ENCODE results near the gene ICAM5. TPM values are rescaled to one million over a fixed set of nuclear protein-coding genes. Genes with fewer than 3 reads are reported as not detected.
A peak's percentile ranks its signal among the peaks of the same experiment; 100 is the strongest.

The ICAM5 gene
- total RNA-seq, 2 donors from 2014 or later, result 7.1 TPM; not detected in 1

DNA sequence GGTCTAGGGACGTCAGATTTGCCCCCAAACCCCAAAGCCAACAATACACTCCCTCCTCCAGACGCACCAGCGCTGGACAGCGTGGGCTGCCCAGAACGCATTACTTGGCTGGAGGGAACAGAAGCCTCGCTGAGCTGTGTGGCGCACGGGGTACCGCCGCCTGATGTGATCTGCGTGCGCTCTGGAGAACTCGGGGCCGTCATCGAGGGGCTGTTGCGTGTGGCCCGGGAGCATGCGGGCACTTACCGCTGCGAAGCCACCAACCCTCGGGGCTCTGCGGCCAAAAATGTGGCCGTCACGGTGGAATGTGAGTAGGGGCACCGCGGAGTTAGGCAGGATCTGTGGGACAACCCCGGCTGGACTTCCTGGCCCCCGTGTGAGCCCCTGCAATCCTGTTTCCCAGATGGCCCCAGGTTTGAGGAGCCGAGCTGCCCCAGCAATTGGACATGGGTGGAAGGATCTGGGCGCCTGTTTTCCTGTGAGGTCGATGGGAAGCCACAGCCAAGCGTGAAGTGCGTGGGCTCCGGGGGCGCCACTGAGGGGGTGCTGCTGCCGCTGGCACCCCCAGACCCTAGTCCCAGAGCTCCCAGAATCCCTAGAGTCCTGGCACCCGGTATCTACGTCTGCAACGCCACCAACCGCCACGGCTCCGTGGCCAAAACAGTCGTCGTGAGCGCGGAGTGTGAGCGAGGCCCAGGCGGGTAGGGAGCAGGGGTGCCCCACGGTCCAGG, 4.0 kb downstream of the ICAM5 start:
- H3K4me3 ChIP-seq, result no peak overlapping the region
- TF ChIP-seq POLR2A (IDR thresholded peaks at IDR 0.05), result no peak
- TF ChIP-seq POLR2AphosphoS5 (IDR thresholded peaks at IDR 0.05), result no peak
- TF ChIP-seq, protein P1, sequence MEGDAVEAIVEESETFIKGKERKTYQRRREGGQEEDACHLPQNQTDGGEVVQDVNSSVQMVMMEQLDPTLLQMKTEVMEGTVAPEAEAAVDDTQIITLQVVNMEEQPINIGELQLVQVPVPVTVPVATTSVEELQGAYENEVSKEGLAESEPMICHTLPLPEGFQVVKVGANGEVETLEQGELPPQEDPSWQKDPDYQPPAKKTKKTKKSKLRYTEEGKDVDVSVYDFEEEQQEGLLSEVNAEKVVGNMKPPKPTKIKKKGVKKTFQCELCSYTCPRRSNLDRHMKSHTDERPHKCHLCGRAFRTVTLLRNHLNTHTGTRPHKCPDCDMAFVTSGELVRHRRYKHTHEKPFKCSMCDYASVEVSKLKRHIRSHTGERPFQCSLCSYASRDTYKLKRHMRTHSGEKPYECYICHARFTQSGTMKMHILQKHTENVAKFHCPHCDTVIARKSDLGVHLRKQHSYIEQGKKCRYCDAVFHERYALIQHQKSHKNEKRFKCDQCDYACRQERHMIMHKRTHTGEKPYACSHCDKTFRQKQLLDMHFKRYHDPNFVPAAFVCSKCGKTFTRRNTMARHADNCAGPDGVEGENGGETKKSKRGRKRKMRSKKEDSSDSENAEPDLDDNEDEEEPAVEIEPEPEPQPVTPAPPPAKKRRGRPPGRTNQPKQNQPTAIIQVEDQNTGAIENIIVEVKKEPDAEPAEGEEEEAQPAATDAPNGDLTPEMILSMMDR (IDR thresholded peaks at IDR 0.05), result no peak
- no peaks in the 10 kb centered on the region for H3K36me3 ChIP-seq
- peaks cover 5% of the 10 kb centered on the region for H3K4me1 ChIP-seq (replicated peaks)
- H3K27me3 ChIP-seq (replicated peaks; ENCODE audit: insufficient read depth), result peaks cover 56% of the 10 kb centered on the region
- H3K9me3 ChIP-seq, result no peaks in the 10 kb centered on the region
- DNase-seq (ENCODE audit: low spot score), result no peak
- H3K27ac ChIP-seq, result no peak overlapping the region
- intact Hi-C loops (cut with DNase I), result no loop called here
- WGBS, result 10% methylated on average over 39 of the region's 49 CpGs

DNA sequence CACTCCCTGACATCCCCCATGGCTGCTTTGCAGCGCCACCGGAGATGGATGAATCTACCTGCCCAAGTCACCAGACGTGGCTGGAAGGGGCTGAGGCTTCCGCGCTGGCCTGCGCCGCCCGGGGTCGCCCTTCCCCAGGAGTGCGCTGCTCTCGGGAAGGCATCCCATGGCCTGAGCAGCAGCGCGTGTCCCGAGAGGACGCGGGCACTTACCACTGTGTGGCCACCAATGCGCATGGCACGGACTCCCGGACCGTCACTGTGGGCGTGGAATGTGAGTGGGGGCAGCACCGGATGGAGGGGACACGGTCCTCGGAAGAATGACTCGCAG, 4.6 kb downstream of the ICAM5 start:
- WGBS, result 14% methylated on average over 17 of the region's 25 CpGs
- Histone ChIP-seq H3K36me3 (no peaks in the 10 kb centered on the region), H3K9me3 (no peaks in the 10 kb centered on the region), H3K4me3 (no peak overlapping the region), H3K27ac (no peak overlapping the region), H3K4me1 (replicated peaks) (peaks cover 5% of the 10 kb centered on the region), H3K27me3 (replicated peaks; ENCODE audit: insufficient read depth) (peaks cover 51% of the 10 kb centered on the region)
- intact Hi-C loops (cut with DNase I), result no loop called here
- no peak for DNase-seq (ENCODE audit: low spot score)
- TF ChIP-seq, protein P1 (IDR thresholded peaks at IDR 0.05), result no peak
- TF ChIP-seq POLR2A (IDR thresholded peaks at IDR 0.05) (no peak), POLR2AphosphoS5 (IDR thresholded peaks at IDR 0.05) (no peak)

DNA sequence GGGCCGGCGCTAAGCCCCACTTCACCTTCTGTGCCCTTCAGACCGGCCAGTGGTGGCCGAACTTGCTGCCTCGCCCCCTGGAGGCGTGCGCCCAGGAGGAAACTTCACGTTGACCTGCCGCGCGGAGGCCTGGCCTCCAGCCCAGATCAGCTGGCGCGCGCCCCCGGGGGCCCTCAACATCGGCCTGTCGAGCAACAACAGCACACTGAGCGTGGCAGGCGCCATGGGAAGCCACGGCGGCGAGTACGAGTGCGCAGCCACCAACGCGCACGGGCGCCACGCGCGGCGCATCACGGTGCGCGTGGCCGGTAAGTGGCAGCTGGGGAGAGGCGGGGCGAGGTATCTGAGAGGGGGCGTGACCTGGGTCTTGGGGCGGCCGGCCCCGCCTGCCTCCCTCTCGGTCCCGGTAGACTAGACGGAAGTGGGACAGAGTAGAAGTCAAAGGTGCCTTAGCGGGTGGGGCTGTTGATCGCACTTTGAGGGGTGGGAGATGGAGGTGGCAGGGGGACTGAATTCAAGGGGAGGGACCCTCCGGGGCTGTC, 5.6 kb downstream of the ICAM5 start:
- no peak for DNase-seq (ENCODE audit: low spot score)
- Histone ChIP-seq H3K4me1 (replicated peaks) (peaks cover 3% of the 10 kb centered on the region), H3K36me3 (no peaks in the 10 kb centered on the region), H3K27me3 (replicated peaks; ENCODE audit: insufficient read depth) (peaks cover 46% of the 10 kb centered on the region), H3K27ac (no peak overlapping the region), H3K9me3 (no peaks in the 10 kb centered on the region), H3K4me3 (peak overlapping the region in 1 of 2 donors; percentile 1)
- intact Hi-C loops (cut with DNase I), result no loop called here
- TF ChIP-seq, protein P1 (IDR thresholded peaks at IDR 0.05), result no peak
- TF ChIP-seq POLR2AphosphoS5 (IDR thresholded peaks at IDR 0.05) (no peak), POLR2A (IDR thresholded peaks at IDR 0.05) (no peak)
- WGBS, result 6% methylated on average over 44 of the region's 48 CpGs

DNA sequence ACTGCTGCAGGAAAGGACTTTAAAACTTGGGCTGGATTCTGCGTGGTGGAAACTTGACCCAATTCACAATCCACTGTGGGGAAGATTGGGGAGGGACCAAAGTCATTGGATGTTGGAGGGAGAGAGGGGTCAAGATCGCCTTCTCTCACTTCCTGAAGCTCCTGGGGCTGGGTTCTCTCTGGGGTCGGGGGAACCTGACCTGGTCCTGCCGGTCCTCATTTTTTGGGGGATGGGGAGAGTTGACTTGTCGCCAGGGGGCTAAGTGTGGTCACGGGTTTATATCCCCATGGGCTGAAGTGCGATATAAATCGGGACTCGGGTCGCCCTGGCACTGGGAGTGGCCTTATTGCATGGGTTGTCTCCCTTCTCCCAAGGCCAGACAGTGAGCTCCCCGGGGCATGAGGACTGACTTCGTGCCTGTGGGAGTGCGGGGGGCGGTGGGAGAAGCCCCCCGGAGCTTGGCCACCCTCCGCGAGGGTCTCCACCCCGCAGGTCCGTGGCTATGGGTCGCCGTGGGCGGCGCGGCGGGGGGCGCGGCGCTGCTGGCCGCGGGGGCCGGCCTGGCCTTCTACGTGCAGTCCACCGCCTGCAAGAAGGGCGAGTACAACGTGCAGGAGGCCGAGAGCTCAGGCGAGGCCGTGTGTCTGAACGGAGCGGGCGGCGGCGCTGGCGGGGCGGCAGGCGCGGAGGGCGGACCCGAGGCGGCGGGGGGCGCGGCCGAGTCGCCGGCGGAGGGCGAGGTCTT, 6.3 kb downstream of the ICAM5 start:
- Histone ChIP-seq H3K36me3 (no peaks in the 10 kb centered on the region), H3K4me3 (peak overlapping the region in 1 of 2 donors; percentile 1), H3K27ac (no peak overlapping the region), H3K4me1 (replicated peaks) (peaks cover 3% of the 10 kb centered on the region), H3K9me3 (no peaks in the 10 kb centered on the region), H3K27me3 (replicated peaks; ENCODE audit: insufficient read depth) (peaks cover 40% of the 10 kb centered on the region)
- WGBS, result 5% methylated on average over 34 of the region's 58 CpGs
- intact Hi-C loops (cut with DNase I), result no loop called here
- TF ChIP-seq, protein P1 (IDR thresholded peaks at IDR 0.05), result no peak
- TF ChIP-seq POLR2A (IDR thresholded peaks at IDR 0.05), result no peak
- no peak for TF ChIP-seq POLR2AphosphoS5 (IDR thresholded peaks at IDR 0.05)
- no peak for DNase-seq (ENCODE audit: low spot score)

Data from prostate gland (tissue), 2 donors.